Breast epithelium (tissue), 3 donors: Measurements from ENCODE around the gene TPRA1.

Experiments
- CTCF ChIP-seq, 3 donors: fragments of 450-650 bp; IDR thresholded peaks; one replicate each; pipeline ENCODE4 v1.5.1; 2016 to 2017; ENCODE audit warnings: antibody characterized with exemption in 3 of 3, mild to moderate bottlenecking in 3 of 3, moderate library complexity in 3 of 3
- POLR2A ChIP-seq: fragments of 450-650 bp; IDR thresholded peaks from one replicate; pipeline ENCODE4 v1.6.1; 2016; ENCODE audit warnings: antibody characterized with exemption, mild to moderate bottlenecking, moderate library complexity
- POLR2AphosphoS5 ChIP-seq, 3 donors: sonication (generic); formaldehyde crosslinking; IDR thresholded peaks; one replicate each; pipeline ENCODE4 v1.6.1; 2017; ENCODE audit warnings: antibody characterized with exemption in 3 of 3

- TF ChIP-seq CTCF (IDR thresholded peaks at IDR 0.05) = no peak
- TF ChIP-seq POLR2A = no peak
- TF ChIP-seq POLR2AphosphoS5 (IDR thresholded peaks at IDR 0.05) = peak in 2 of 3 donors; percentile 37 to 39
Measured at GRCh38 chr3:127590593-127591465, at the start of gene TPRA1.
